IPS-18c (cell line): Measurements from ENCODE around the gene RASL10A.
A peak's percentile ranks its signal among the peaks of the same experiment; 100 is the strongest.

ENCODE experiments used
- H3K4me3 ChIP-seq: 2 replicates; pipeline ENCODE4 v1.7.0; 2013; ENCODE audit warnings: low read depth, mild to moderate bottlenecking, low read length, moderate library complexity; ENCODE audit not compliant: insufficient read depth
- H3K9me3 ChIP-seq: one replicate; pipeline ENCODE4 v1.6.1; 2013; ENCODE audit warnings: mild to moderate bottlenecking, low read length, moderate library complexity; ENCODE audit not compliant: control insufficient read depth, insufficient read depth

RASL10A gene

GRCh38 chr22:29328566-29329500 lies 13.3 kb upstream of the RASL10A start:
- Histone ChIP-seq H3K9me3 (no peaks in the 10 kb centered on the region), H3K4me3 (no peak overlapping the region)

GRCh38 chr22:29328055-29328454 lies 12.6 kb upstream of the RASL10A start:
- Histone ChIP-seq H3K4me3 (no peak overlapping the region), H3K9me3 (no peaks in the 10 kb centered on the region)

- Histone ChIP-seq H3K4me3 (no peak overlapping the region), H3K9me3 (no peaks in the 10 kb centered on the region)
Observed at GRCh38 chr22:29327089-29327764, 11.7 kb upstream of the RASL10A start.

- no peak overlapping the region for H3K4me3 ChIP-seq
- no peaks in the 10 kb centered on the region for H3K9me3 ChIP-seq
Observed at GRCh38 chr22:29326481-29326880, 11.0 kb upstream of the RASL10A start.

GRCh38 chr22:29325785-29326315 lies 10.4 kb upstream of the RASL10A start:
- no peak overlapping the region for H3K4me3 ChIP-seq
- H3K9me3 ChIP-seq = no peaks in the 10 kb centered on the region

GRCh38 chr22:29325356-29325755 lies 9.9 kb upstream of the RASL10A start:
- H3K9me3 ChIP-seq = no peaks in the 10 kb centered on the region
- no peak overlapping the region for H3K4me3 ChIP-seq

- Histone ChIP-seq H3K4me3 (no peak overlapping the region), H3K9me3 (no peaks in the 10 kb centered on the region)
Observed at GRCh38 chr22:29323641-29324040, 8.1 kb upstream of the RASL10A start.

GRCh38 chr22:29320546-29320945 lies 5.0 kb upstream of the RASL10A start:
- H3K4me3 ChIP-seq = no peak overlapping the region
- H3K9me3 ChIP-seq = no peaks in the 10 kb centered on the region

- Histone ChIP-seq H3K4me3 (no peak overlapping the region), H3K9me3 (no peaks in the 10 kb centered on the region)
Observed at GRCh38 chr22:29319072-29319471, 3.6 kb upstream of the RASL10A start.

- Histone ChIP-seq H3K4me3 (no peak overlapping the region), H3K9me3 (peaks cover 2% of the 10 kb centered on the region)
Observed at GRCh38 chr22:29317827-29318454, 2.4 kb upstream of the RASL10A start.

- Histone ChIP-seq H3K4me3 (no peak overlapping the region), H3K9me3 (peaks cover 2% of the 10 kb centered on the region)
Observed at GRCh38 chr22:29316141-29316828, 788 bp upstream of the RASL10A start.

GRCh38 chr22:29314537-29315285 lies 786 bp downstream of the RASL10A start:
- Histone ChIP-seq H3K9me3 (peaks cover 2% of the 10 kb centered on the region), H3K4me3 (peak overlapping the region; percentile 44)

GRCh38 chr22:29313576-29314466 lies 1.7 kb downstream of the RASL10A start:
- Histone ChIP-seq H3K4me3 (no peak overlapping the region), H3K9me3 (peaks cover 2% of the 10 kb centered on the region)

- Histone ChIP-seq H3K4me3 (no peak overlapping the region), H3K9me3 (peaks cover 2% of the 10 kb centered on the region)
Observed at GRCh38 chr22:29313126-29313575, 2.3 kb downstream of the RASL10A start.

- H3K9me3 ChIP-seq = peaks cover 2% of the 10 kb centered on the region
- H3K4me3 ChIP-seq = no peak overlapping the region
Observed at GRCh38 chr22:29312218-29313125, 3.0 kb downstream of the RASL10A start.
